Stimulated activated naive CD8-positive, alpha-beta T cell treated with anti-CD3 and anti-CD28 coated beads, Interleukin-15, Interleukin-2, amounts not matched to agents 100 ng/mL and 50 ng/mL, for 24 hours (primary cell): Measurements from ENCODE around the gene TOP3B.

Source experiments
- H3K27ac Mint-ChIP-seq: one replicate; pipeline ENCODE4 v1.8.0; 2021; ENCODE audit warnings: mild to moderate bottlenecking, mixed read lengths
- H3K27me3 Mint-ChIP-seq: one replicate; pipeline ENCODE4 v1.8.0; 2021; ENCODE audit warnings: mixed read lengths
- H3K36me3 Mint-ChIP-seq: one replicate; pipeline ENCODE4 v1.8.0; 2021; ENCODE audit warnings: low read depth, mixed read lengths
- H3K4me1 Mint-ChIP-seq: one replicate; pipeline ENCODE4 v1.8.0; 2021; ENCODE audit warnings: low read depth, mixed read lengths
- H3K4me3 Mint-ChIP-seq: one replicate; pipeline ENCODE4 v1.8.0; 2021; ENCODE audit warnings: mild to moderate bottlenecking, mixed read lengths
- H3K9me3 Mint-ChIP-seq: one replicate; pipeline ENCODE4 v1.8.0; 2021; ENCODE audit warnings: mixed read lengths

The TOP3B gene

DNA sequence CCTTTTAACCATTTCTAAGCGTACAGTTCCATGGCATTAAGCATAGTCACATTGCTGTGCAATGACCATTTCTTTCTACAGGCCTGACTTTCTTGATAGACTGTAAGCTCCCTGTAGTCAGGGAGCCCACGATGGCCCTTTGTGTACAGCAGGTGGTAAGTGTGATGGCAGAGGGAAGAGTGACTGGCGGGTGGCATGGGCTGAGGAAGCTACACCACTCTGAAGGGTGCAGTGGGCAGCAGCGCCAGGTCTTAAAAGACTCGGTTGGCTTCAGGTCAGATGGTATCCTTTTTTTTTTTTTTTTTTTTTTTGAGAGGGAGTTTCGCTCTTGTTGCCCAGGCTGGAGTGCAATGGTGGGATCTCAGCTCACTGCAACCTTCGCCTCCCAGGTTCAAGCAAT lies 31.5 kb downstream of the TOP3B start:
- H3K4me1 Mint-ChIP-seq: peaks cover 31% of the 10 kb centered on the region
- H3K27ac Mint-ChIP-seq: no peak overlapping the region
- peaks cover 4% of the 10 kb centered on the region for H3K36me3 Mint-ChIP-seq
- no peaks in the 10 kb centered on the region for H3K9me3 Mint-ChIP-seq
- H3K27me3 Mint-ChIP-seq: no peaks in the 10 kb centered on the region
- H3K4me3 Mint-ChIP-seq: peak overlapping the region; percentile 65

DNA sequence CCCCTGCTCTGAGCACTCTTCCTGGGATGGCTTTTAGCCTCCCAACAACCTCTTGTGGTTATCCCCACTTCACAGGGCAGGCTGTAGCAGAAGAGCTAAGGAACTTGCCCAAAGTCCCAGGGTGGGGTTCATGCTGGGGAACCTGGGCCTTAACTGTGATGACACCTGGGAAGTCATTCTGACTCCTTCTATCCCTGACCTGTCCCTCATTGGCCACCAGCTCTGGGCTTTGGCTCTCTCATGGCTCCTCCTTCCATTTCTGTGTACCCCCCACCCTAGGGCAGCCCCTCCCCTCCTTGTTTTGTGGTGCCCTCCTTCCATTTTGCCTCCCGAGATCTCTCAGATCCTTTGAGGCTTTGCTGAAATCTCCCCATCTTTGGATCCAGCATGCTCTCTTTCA lies 32.6 kb downstream of the TOP3B start:
- Mint-ChIP-seq H3K9me3 (no peaks in the 10 kb centered on the region), H3K27ac (no peak overlapping the region), H3K36me3 (peaks cover 7% of the 10 kb centered on the region), H3K27me3 (no peaks in the 10 kb centered on the region), H3K4me3 (no peak overlapping the region), H3K4me1 (peaks cover 31% of the 10 kb centered on the region)

DNA sequence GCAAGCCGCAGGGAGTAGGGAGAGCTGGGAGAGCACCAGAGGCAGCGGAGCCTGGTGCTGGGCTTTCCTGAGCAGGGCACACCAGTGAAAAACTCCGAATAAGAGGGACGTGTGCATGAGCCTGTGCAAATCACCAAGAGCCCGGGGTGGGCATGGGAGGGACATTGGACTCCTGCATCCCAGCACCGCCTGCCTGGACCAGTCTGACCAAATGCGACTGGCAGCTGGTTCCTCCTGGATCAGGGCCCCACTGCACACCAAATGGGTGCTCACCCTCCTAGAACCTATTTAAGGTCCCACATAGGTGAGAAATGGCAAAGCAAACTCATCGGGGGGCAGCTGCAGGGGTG lies 33.0 kb downstream of the TOP3B start:
- Mint-ChIP-seq H3K27ac (no peak overlapping the region), H3K27me3 (no peaks in the 10 kb centered on the region), H3K4me3 (no peak overlapping the region), H3K9me3 (no peaks in the 10 kb centered on the region), H3K36me3 (peaks cover 9% of the 10 kb centered on the region), H3K4me1 (peaks cover 31% of the 10 kb centered on the region)

DNA sequence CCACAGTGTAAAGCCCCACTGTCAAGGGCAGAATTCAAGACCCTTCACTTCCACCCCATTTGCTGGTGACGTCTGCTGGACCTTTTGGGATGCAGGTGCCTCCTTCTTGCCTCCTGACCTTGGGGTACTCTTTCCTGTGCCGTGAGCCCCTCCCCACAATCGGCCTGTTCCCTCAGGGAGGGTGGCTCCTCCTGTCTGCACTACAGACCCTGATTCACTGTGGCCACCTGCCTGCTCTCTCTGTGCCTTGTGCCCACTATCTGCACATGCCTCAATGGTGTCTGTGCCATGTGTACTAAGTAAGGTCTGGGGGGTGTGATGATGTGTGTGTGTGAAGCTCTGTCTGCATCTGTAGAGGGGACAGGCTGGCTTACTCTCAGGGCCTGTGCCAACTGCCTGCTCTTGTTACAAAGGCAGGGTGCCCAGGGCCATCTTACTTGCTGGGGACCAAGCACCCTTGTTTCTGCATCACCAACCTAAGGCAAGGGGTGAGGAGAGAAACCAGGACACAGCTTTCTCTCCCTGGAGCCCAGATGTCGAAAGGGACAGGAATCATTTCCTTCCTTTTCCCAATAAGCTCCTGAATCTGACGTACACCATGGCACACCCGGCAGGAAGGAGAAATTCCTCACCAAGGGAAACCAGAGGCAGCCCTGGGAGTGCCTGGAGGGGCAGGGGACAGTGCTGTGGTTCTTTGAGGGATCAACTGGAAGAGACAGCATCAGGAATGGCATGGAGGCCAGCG lies 33.6 kb downstream of the TOP3B start:
- Mint-ChIP-seq H3K27ac (peak overlapping the region; percentile 6), H3K27me3 (no peaks in the 10 kb centered on the region), H3K36me3 (peaks cover 9% of the 10 kb centered on the region), H3K9me3 (no peaks in the 10 kb centered on the region), H3K4me3 (no peak overlapping the region), H3K4me1 (peaks cover 31% of the 10 kb centered on the region)

DNA sequence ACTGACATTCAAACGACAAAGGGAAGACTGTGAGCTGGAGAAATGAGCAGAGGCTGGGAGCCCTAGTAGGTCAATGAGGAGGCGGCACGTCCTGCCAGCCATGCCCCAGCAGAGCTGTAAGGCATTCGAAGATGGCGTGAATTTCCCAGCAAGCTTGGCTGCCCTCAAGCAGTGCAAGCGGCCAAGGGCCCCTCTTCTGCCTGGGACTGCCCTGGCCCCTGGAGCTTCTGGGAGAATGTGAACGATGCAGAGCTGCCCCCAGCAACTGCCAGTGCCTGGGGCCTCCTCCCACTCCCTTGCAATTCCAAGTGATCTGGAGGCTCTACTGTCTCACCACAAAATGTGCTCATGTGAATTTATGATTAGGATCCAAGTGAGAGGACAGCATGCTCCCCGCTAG lies 34.2 kb downstream of the TOP3B start:
- H3K4me3 Mint-ChIP-seq: no peak overlapping the region
- no peaks in the 10 kb centered on the region for H3K9me3 Mint-ChIP-seq
- H3K4me1 Mint-ChIP-seq: peaks cover 38% of the 10 kb centered on the region
- no peak overlapping the region for H3K27ac Mint-ChIP-seq
- H3K36me3 Mint-ChIP-seq: peaks cover 9% of the 10 kb centered on the region
- H3K27me3 Mint-ChIP-seq: no peaks in the 10 kb centered on the region

DNA sequence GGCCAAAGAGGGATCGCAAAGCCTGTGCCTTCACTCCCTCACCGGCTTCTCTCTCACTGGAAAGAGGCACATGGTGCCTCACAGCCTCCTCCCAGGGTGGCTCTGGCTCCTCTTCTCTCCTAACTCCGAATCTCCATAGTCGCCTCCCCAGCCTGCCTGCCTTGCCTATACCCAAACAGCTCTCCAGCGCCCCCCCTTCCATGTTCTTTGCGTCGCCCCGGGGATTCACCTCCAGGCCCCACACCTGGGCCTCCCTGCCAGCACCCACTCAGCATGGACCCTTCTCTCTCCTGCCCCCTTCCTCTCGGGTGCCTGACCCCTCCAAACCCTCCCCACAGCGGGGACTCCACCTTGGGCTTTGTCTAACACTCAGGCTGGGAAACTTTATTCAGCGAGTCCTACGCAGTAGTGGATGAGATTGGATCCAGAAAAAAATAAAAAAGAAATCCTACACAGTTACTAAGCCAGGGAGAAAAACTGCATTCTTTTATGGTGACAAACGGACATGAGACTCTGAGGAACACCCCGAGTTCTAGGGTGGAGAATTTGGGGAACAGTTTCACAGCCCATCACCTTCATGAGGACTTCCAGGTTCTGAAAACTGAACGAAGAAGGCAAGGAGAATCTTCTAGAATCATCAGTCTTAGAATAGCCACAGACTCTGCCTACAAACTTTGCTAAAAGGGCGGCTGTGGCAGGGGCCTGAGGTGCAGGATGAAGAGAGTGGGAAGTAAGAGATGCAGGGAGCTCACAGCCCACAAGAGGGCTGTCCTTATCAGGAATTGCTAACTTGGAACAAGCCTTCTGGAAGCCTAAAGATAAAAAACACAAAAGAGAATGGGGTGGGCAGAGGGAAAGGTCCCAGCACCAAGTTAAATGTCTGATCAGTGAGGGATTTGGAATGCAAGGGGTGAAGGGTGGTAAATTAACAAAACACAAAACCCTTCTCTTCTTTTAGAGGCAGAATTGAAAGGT lies 35.3 kb downstream of the TOP3B start:
- Mint-ChIP-seq H3K4me3 (no peak overlapping the region), H3K27ac (no peak overlapping the region), H3K9me3 (no peaks in the 10 kb centered on the region), H3K4me1 (peaks cover 43% of the 10 kb centered on the region), H3K36me3 (peaks cover 9% of the 10 kb centered on the region), H3K27me3 (no peaks in the 10 kb centered on the region)

DNA sequence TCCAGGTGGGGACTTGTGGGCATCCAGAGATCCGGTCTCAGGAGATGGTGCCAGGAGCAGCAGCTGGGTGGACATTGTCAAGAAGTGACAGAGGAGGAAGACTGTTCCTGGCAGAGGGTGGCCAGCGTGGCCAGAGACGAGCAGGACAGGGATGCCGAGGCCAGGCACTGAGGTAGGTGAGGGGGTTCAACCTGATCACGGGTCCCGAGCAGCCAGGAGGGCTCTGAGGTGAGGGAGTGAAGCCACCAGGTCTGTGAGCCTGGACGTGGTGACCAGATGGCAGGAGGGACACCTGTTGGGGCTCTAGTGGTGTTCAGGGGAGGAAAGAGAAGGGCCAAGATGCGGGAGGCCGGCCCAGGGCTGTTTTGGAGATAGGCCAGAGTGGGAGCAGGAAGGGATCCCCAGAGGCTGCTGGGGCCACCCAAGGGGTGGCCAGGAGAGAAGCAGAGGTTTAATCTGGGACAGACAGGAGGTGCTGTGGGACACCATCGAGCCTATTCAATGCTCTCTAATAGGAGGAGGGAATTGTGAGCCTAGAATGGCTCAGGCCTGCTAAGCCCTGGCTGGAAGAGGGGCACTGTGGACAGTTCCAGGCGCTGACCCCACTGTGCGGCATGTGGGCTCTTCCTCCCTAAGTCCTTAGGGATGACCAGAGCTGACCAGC lies 36.2 kb downstream of the TOP3B start:
- Mint-ChIP-seq H3K4me1 (peaks cover 46% of the 10 kb centered on the region), H3K9me3 (no peaks in the 10 kb centered on the region), H3K36me3 (peaks cover 9% of the 10 kb centered on the region), H3K4me3 (no peak overlapping the region), H3K27me3 (no peaks in the 10 kb centered on the region), H3K27ac (no peak overlapping the region)

DNA sequence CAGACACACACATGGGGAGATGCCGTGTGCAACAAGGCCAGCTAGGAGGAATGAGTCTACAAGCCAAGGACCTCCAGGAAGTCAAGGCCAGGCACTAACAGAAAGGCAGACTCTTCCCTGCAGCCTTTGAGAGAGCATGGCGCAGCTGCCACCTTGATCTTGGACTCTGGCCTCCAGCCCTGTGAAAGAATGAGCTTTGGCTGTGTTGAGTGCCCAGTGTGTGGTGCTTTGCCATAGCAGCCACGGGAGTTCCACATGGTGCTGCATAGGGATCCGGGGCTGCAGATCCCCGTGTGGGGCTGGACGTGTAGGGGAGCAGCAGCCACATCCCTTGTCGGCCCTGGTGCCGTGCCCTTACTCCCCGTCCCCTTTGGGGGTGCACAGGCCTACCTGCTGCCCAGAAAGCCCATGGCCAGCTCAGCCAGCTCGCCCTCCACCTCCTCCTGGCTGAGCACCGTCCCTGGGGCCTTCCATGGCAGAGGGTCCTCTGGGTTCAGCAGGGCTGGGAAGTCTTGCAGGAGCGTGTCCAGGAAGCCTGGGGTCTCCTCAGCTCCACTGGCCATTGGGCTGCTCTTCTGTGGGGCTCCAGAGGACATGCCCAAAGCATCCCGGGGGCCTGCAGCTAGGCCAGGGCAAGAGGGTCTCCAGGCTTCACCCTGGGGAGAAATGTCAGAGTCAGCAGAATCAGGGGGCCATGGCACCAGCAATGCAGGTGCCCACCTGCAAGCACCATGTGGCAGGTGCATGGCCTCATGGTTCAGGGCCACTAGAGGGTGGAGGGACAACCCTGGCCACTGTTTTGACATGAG lies 36.9 kb downstream of the TOP3B start:
- Mint-ChIP-seq H3K27ac (no peak overlapping the region), H3K36me3 (peaks cover 6% of the 10 kb centered on the region)

DNA sequence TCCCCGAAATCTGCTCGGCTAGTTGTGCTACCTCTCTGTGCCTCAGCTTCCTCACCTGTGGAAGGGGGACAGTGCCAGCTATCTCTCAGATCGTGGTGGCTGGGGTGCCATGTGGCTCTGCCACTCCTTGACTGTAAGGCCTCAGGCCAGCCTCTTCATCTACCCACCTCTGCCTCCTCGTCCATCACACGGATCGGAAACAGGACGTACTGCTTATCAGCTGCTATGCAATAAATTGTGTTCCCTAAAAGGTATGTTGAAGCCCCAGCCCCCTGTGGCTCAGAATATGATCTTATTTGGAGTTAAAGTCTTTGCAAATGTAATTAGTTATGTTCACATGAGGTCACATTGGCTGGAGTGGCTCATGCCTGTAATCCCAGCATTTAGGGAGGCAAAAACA lies 37.7 kb downstream of the TOP3B start:
- H3K36me3 Mint-ChIP-seq: peaks cover 6% of the 10 kb centered on the region
- H3K9me3 Mint-ChIP-seq: no peaks in the 10 kb centered on the region
- no peak overlapping the region for H3K27ac Mint-ChIP-seq
- H3K4me1 Mint-ChIP-seq: peaks cover 45% of the 10 kb centered on the region
- H3K4me3 Mint-ChIP-seq: no peak overlapping the region
- no peaks in the 10 kb centered on the region for H3K27me3 Mint-ChIP-seq

More for the DNA sequence above, 36.9 kb downstream of the TOP3B start:
- Mint-ChIP-seq H3K4me1 (peaks cover 45% of the 10 kb centered on the region), H3K9me3 (no peaks in the 10 kb centered on the region), H3K27me3 (no peaks in the 10 kb centered on the region), H3K4me3 (no peak overlapping the region)

DNA sequence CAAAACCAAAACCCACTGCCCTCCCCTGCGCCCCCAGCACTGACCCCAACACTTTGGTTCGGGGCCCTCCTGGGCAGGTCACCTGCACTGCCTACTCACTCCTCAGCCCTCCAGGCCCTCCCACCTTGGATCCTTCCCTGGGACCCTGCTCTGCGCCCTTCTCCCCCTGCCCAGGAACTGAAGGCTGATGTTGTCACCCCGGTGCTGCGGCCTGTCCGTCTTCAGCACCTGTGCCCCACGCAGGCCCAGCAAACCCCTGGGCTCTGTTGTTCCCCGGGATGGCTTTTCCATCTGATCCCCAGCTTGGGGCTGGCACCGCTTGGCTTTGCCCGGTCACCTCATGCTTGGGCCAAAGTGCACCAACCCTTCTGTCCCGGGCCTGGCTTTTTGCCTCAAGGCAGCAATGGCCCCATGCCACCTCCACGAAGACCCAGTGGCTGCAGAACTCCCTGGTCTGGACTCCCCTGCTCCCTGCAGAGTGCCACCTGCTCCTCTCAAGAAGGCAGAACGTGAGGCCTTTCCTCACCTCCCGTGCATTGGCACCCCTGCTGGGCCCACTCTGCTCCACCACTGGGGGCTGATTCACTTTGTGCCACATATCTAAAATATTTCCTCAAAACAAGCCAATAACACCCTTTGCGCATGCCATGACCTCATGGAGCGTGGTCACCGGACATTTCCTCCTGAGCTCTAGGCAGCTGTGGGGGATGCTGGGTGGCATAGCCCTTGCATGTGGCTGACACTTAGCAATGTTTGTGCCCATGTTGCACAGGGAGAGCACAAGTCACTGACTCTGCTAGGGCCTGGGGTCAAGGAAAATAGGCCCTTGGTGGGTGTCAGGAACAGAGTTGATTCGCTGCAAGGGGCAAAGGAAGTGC lies 38.8 kb downstream of the TOP3B start:
- Mint-ChIP-seq H3K27ac (peak overlapping the region; percentile 32), H3K4me1 (peaks cover 49% of the 10 kb centered on the region), H3K9me3 (no peaks in the 10 kb centered on the region), H3K27me3 (no peaks in the 10 kb centered on the region), H3K36me3 (peaks cover 14% of the 10 kb centered on the region), H3K4me3 (no peak overlapping the region)

DNA sequence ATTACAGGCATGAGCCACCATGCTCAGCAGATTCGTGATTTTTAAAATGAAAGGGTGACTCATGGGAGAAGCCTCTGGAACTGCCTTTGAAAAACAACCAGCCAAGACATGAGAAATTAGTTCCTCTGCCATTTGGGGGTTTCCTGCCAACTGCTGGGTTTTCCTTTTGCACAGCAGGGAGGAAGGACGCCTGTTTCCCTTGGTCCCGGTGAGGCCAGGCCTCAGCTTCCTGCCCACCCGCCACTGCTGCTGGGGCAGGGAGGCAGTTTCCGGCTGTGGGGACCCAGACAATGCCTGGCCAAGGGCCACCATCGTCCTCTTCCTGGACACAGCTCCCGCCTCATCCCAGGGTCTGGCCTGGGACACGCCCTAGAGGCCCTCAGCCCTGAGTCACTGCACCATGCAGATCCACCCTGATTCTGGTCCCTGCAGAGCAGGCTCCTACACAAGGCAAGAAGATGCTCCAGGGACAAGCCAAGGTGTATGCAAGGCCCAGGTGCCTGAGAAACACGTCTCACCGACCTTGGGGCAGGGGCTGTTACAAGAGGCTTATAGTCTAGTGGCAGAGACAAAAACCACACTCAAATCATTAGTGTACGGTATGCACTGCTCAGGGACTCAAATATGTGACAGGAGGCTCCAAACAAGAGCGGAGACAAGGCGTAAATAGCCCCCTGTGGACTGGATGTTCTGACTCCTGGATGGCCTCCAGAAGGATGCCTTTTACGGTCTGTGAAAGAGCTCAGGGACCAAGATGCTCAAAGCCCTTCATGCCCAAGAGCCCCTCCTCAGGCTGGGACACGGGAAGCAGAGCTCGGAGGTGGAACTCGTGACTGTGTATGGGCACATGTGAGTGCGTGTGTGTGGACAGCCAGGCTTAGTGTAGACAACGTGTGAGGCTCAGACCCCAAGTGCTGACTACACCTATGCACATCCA lies 39.9 kb downstream of the TOP3B start:
- Mint-ChIP-seq H3K27ac (peak overlapping the region; percentile 50), H3K9me3 (no peaks in the 10 kb centered on the region), H3K4me1 (peaks cover 50% of the 10 kb centered on the region), H3K4me3 (no peak overlapping the region), H3K27me3 (no peaks in the 10 kb centered on the region), H3K36me3 (peaks cover 16% of the 10 kb centered on the region)

DNA sequence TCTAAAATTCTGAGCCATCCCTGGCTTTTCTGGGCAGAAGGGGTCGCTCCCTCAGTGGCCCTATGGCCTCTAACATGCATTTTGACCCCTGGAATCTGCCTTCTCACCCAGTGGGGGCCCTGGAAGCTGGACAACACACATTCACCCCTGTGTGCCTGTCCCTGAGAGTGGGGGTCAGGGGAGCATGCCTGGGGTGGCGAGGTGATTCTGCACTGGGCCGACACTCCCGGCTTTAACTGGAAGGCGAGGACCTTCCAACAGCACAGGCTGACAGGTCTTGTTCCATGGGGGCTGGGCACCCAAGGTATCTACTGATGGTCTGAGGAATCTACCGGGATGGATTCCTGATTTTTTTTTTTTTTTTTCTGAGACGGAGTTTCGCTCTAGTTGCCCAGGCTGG lies 40.7 kb downstream of the TOP3B start:
- Mint-ChIP-seq H3K27ac (peak overlapping the region; percentile 50), H3K9me3 (no peaks in the 10 kb centered on the region), H3K4me1 (peaks cover 55% of the 10 kb centered on the region), H3K4me3 (no peak overlapping the region), H3K36me3 (peaks cover 16% of the 10 kb centered on the region), H3K27me3 (no peaks in the 10 kb centered on the region)

DNA sequence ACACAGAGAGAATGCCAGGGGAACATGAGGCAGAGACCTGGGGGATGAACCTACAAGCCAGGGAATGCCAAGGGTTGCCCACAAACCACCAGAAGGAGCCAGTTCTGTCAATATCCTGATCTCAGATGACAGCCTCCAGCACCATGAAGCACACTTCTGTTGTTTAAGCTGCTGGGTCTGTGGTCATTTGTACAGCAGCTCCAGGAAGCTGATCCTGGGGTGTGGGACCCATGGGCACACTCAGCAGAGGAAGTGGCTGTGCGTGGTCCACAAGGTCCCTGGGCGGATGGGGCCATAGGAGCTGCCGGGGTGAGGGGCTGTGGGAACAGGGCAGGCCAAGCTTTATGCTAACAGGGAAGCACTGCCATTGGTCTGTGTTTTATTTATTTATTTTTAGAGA lies 42.1 kb downstream of the TOP3B start:
- Mint-ChIP-seq H3K4me3 (no peak overlapping the region), H3K27me3 (no peaks in the 10 kb centered on the region), H3K9me3 (no peaks in the 10 kb centered on the region), H3K4me1 (peaks cover 62% of the 10 kb centered on the region), H3K36me3 (peaks cover 22% of the 10 kb centered on the region), H3K27ac (peak overlapping the region; percentile 31)
